Measurements from ENCODE around the gene KIFAP3.
"Not testable (repeated sequence)": the region's sequence is repeated elsewhere in the genome, so short reads cannot be mapped to it uniquely, and the experiment has no call there.

Gene KIFAP3

GRCh38 chr1:170063109-170063826 is 11.2 kb downstream of the KIFAP3 start:
- DNase-seq (ENCODE audit: low read depth), result no peak

- DNase-seq (ENCODE audit: low read depth), result not testable (repeated sequence)
Observed at GRCh38 chr1:170061676-170062075, 12.8 kb downstream of the KIFAP3 start.

- not testable (repeated sequence) for DNase-seq (ENCODE audit: low read depth)
Observed at GRCh38 chr1:170060015-170060520, 14.4 kb downstream of the KIFAP3 start.

- DNase-seq (ENCODE audit: low read depth), result no peak
Observed at GRCh38 chr1:170049176-170049800, 25.2 kb downstream of the KIFAP3 start.

- no peak for DNase-seq (ENCODE audit: low read depth)
Observed at GRCh38 chr1:170048515-170048914, 26.0 kb downstream of the KIFAP3 start.

GRCh38 chr1:170044187-170044586 is 30.3 kb downstream of the KIFAP3 start:
- no peak for DNase-seq (ENCODE audit: low read depth)

GRCh38 chr1:170041423-170042192 is 32.9 kb downstream of the KIFAP3 start:
- no peak for DNase-seq (ENCODE audit: low read depth)

- no peak for DNase-seq (ENCODE audit: low read depth)
Observed at GRCh38 chr1:170032531-170033280, 41.8 kb downstream of the KIFAP3 start.

GRCh38 chr1:170030212-170030611 is 44.3 kb downstream of the KIFAP3 start:
- no peak for DNase-seq (ENCODE audit: low read depth)

GRCh38 chr1:170027760-170028159 is 46.7 kb downstream of the KIFAP3 start:
- no peak for DNase-seq (ENCODE audit: low read depth)

- no peak for DNase-seq (ENCODE audit: low read depth)
Observed at GRCh38 chr1:170020859-170021258, 53.6 kb downstream of the KIFAP3 start.

GRCh38 chr1:170017478-170017877 is 57.0 kb downstream of the KIFAP3 start:
- no peak for DNase-seq (ENCODE audit: low read depth)

GRCh38 chr1:170012920-170013319 is 61.6 kb downstream of the KIFAP3 start:
- DNase-seq (ENCODE audit: low read depth), result no peak

- DNase-seq (ENCODE audit: low read depth), result no peak
Observed at GRCh38 chr1:170010443-170010842, 64.1 kb downstream of the KIFAP3 start.

GRCh38 chr1:170009551-170009950 is 64.9 kb downstream of the KIFAP3 start:
- DNase-seq (ENCODE audit: low read depth), result no peak

- DNase-seq (ENCODE audit: low read depth), result not testable (repeated sequence)
Observed at GRCh38 chr1:170008745-170009144, 65.8 kb downstream of the KIFAP3 start.

GRCh38 chr1:170003270-170003835 is 71.1 kb downstream of the KIFAP3 start:
- not testable (repeated sequence) for DNase-seq (ENCODE audit: low read depth)

GRCh38 chr1:170001266-170001665 is 73.2 kb downstream of the KIFAP3 start:
- DNase-seq (ENCODE audit: low read depth), result no peak

GRCh38 chr1:169999761-170000160 is 74.7 kb downstream of the KIFAP3 start:
- no peak for DNase-seq (ENCODE audit: low read depth)

GRCh38 chr1:169999331-169999741 is 75.2 kb downstream of the KIFAP3 start:
- DNase-seq (ENCODE audit: low read depth), result no peak

GRCh38 chr1:169995993-169996392 is 78.5 kb downstream of the KIFAP3 start:
- no peak for DNase-seq (ENCODE audit: low read depth)

GRCh38 chr1:169989246-169989645 is 85.2 kb downstream of the KIFAP3 start:
- no peak for DNase-seq (ENCODE audit: low read depth)
